Superior temporal gyrus (tissue), 1 donor: ENCODE measurements around the gene RABL6.
"Not testable (repeated sequence)": the region's sequence is repeated elsewhere in the genome, so short reads cannot be mapped to it uniquely, and the experiment has no call there.

Experiments
- DNase-seq: peaks from one replicate; pipeline ENCODE4 v3.0.0-alpha.2; 2016; ENCODE audit errors: extremely low spot score

Gene RABL6

DNA sequence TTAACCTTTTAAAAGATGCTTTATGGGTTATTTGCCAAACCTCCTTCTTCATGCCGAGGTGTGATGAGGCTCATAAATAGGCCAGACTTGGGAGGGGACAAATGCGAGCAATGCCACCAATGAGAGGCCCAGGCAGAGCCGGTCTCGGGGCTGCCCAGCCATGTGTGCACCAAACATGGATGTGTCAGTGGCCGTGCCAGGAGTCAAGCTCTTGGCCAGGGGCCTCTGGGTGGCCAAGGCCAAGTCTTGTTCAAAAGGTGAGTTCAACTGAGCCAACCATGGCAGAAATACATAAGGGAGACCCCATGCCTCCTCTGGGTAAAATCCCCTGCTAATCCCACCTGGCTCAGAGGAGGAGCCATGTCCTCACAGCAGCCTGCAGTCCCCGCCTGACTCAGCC lies 32.6 kb upstream of the RABL6 start:
- DNase-seq, result no peak

DNA sequence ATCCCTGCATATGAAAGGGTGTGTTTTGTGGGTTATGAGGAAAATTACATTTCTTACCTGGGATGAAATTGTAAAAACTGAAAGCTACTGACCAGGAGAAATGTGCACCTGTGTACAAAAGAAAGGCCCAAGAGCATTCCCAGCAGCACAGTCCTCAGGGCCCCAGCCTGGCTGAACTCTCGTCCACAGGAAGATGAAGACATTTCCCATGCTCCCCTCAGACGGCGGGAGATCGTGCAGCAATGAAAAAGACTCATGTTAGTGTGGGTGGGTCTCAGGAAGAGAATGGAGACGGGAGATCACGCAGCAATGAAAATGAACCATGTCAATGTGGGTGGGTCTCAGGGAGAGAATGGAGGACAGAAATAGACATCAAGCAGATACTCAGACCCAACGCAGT lies 30.8 kb upstream of the RABL6 start:
- no peak for DNase-seq

DNA sequence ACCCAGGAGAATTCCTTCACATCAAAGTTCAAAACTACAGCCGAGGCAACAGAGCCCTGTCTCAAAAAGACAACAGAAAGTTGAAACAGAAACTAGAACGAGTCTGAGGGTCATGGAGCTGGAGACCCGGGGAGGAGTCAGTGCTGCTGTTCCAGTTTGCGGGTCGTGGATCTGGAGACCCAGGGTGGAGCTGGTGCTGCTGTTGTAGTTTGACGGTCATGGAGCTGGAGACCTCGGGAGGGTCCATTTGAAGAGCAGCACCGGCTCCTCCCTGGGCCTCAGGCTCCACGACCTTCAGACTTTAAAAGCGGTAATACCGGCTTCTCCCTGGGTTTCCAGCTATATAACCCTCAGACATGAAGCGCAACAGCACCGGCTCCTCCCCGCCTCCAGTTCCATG lies 30.4 kb upstream of the RABL6 start:
- DNase-seq, result no peak

DNA sequence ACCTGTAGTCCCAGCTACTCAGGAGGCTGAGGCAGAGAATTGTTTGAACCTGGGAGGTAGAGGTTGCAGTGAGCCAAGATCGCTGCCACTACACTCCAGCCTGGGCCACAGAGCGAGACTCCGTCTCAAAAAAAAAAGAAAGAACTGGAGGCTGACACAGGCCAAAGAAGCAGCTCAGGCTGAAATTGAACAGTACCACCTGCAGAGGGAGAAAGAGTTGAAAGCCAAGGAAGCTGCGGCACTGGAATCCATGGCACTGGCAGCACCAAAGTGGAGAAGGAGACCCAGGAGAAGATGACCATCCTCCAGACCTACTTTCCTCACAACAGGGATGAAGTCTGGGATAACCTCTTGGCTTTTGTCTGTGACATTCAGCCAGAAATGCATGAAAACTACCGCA lies 27.9 kb upstream of the RABL6 start:
- no peak for DNase-seq

DNA sequence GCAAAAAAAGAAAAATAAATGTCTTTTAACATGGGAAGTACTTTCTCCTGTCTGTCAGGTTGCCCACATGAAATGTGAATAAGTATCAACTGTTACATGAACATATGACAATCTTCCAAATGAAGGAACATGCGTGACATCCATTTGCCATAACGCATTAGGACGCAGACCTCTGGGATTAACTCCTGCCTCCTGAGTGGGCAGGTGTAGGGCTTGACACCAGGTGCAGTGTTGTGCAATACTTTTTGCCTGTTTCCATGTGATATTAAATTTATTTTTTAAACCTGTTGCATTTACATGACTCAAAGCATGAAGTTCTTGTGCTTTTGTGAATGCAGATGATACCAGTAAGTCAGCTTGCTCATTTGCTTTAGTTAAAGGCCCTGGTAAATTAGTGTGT lies 25.3 kb upstream of the RABL6 start:
- no peak for DNase-seq

DNA sequence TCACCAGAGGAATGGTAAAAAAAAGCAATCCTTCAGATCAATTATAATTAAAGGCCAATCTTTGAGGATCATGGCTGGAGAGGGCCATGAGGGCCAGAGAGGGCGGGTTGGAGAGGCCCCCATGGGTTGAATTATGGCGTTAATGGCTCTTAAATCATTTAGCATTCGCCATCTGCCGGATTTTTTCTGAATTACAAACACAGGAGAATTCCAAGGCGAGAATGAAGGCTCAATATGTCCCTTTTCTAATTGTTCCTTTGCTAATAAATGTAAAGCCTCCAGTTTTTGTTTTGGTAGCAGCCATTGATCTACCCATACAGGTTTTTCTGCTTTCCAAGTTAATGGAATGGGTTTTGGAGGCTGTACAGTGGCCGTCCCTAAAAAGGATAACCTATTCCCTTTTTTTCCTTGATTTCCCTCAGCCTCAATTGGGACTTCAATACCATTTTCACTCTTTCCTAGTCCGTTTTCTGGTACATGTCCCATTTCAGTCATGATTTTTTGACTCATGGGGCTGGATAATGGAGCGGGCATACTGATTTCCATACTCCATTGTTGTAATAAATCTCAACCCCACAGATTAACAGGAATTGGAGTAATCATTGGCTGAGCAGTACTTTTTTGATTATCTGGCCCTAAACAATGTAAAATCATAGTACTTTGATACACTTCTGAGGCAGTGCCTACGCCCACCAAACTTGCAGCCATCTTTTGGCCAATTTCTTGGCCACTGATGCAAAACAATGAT lies 23.3 kb upstream of the RABL6 start:
- DNase-seq, result peak; percentile 76

DNA sequence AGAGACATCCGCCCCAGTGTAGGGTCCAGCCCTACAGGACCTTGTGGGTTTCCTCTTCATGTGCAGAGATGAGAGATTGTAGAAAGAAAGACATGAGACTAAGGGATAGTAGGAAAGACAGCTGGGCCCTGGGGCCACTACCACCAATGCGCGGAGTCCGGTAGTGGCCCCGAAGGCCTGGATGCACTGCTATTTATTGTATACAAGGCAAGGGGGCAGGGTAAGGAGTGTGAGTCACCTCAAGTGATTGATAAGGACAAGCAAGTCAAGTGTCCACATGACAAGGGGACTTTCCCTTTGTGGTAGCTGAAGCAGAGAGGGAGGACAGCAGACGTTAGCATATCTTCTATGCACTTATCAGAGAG lies 22.8 kb upstream of the RABL6 start:
- no peak for DNase-seq

DNA sequence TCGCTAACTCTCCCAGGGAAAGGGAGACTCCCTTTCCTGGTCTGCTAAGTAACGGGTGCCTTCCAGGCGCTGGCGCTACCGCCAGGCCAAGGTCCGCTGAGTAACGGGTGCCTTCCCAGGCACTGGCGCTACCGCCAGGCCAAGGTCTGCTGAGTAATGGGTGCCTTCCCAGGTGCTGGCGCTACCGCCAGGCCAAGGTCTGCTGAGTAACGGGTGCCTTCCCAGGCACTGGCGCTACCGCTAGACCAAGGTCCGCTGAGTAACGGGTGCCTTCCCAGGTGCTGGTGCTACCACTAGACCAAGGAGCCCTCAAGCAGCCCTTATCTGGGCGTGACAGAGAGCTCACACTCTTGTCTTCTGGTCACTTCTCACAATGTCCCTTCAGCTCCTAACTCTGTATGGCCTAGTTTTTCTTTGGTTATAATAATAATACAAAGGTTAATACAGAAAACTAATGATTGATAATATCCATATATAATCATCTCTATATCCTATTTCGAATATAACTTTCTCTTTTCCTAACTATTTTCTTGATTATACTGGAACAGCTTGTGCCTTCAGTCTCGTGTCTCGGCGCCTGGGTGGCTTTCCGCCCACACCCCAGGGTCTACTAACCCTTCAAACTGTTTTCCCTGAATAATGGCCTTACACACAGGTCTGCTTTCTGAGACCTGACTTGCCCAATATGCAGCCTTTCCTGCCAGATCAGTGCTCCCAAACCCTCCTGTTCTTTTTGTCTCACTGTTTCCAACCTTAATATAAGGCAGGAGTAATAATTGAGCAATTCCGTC lies 22.0 kb upstream of the RABL6 start:
- not testable (repeated sequence) for DNase-seq

DNA sequence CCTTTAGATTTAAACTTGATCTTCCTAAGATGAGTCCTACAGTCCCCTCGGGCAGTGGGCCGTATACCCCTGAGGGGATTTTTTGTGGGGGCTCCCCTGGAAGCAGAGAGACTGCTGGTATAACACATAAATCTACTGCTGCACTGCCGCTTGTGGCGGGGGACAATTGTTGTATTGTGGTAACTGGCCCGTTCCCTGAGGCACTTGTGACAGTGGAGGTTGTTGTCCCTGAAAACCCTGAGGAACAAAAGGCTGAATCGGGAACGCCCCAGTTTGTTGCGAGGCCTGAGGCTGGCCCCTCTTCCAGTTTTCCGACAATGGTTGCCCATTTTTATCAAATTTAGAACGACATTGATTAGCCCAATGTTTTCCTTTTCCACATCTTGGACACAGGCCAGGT lies 21.3 kb upstream of the RABL6 start:
- peak; percentile 84 for DNase-seq

DNA sequence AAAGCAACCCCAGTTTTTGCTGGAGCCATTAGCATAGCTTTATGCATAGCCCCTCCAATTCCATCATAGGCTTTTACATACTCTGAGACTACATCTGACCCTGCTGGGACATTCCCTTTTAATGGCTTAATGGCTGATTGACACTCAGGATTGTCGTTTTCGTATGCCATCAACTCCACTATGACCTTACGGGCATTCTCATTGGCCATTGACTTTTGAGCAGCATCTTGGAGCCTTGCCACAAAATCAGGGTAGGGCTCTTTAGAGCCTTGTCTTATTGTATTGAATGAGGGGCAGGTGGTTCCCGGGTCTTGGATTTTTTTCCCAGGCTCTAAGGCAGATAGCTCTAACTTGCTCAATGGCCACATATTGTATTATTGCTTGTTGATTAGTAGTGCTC lies 20.8 kb upstream of the RABL6 start:
- peak; percentile 56 for DNase-seq

DNA sequence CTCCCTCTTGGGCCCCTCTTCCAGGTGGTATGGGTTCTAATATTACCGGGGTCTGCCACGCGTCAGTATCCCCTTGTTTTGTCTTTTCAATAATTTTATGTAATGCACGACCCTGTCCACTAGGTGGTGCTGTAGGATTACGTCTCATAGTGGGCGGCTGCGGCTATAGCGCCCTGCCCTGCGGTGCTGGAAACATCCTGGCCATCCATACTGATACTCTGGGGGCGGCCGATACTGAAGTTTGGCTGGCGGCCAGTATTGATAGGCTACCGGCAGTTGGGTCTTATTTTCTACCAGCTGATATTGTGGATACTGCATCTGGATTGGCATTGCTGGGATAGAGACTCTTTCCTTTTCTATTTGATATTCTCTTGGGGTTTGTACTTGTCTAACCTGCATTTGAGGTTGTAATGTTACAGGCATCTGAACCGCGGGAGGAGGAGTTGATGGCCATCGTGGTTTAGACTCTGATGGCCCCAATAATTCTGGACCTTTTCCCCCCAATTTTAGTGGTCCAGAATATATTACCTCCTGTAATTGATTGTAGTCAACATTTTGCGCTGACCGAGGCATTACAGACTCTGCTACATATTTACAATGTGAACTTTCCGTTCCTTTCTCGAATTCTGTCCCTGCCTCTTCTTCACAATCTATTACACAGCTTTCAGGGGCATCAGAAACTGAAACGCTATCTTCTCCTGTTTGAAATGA lies 19.9 kb upstream of the RABL6 start:
- peak; percentile 95 for DNase-seq

DNA sequence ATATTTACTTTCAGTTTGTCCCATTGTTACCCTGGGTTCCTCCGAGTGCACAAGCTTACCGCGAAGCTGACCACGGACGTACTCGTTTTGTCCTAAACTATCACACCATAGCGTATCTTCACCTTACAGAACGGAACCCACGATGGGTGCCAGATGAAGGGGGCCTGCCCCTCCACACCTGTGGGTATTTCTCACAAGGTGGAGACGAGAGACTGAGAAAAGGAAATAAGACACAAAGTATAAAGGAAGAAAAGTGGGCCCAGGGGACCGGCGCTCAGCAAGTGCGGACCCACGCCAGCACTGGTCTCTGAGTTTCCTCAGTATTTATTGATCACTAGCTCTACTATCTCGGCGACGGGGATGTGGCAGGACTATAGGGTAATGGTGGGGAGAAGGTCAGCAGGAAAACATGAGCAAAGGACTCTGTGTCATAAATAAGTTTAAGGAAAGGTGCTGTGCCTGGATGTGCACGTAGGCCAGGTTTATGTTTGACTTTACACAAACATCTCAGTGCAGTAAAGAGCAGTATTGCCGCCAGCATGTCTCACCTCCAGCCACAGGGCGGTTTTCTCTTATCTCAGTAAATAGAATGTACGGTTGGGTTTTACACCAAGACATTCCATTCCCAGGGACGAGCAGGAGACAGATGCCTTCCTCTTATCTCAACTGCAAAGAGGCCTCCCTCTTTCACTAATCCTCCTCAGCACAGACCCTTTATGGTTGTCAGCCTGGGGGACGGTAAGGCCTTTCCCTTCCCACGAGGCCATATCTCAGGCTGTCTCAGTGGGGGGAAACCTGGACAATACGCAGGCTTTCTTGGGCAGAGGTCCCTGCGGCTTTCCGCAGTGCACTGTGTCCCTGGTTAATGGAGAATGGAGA lies 18.9 kb upstream of the RABL6 start:
- DNase-seq, result not testable (repeated sequence)

DNA sequence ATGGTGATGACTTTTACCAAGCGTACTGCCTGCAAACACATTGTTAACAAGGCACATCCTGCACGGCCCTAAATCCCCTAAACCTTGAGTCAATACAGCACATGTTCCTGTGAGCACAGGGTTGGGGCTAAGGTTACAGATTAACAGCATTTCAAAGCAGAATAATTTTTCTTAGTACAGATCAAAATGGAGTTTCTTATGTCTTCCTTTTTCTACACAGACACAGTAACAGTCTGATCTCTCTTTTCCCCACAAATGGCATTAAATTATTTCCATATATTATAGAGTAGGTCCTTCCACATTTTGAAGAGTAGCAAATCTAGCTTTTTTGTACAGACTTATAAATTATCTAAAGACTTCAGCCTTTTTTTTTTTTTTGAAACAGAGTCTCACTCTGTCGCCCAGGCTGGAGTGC lies 18.2 kb upstream of the RABL6 start:
- no peak for DNase-seq

DNA sequence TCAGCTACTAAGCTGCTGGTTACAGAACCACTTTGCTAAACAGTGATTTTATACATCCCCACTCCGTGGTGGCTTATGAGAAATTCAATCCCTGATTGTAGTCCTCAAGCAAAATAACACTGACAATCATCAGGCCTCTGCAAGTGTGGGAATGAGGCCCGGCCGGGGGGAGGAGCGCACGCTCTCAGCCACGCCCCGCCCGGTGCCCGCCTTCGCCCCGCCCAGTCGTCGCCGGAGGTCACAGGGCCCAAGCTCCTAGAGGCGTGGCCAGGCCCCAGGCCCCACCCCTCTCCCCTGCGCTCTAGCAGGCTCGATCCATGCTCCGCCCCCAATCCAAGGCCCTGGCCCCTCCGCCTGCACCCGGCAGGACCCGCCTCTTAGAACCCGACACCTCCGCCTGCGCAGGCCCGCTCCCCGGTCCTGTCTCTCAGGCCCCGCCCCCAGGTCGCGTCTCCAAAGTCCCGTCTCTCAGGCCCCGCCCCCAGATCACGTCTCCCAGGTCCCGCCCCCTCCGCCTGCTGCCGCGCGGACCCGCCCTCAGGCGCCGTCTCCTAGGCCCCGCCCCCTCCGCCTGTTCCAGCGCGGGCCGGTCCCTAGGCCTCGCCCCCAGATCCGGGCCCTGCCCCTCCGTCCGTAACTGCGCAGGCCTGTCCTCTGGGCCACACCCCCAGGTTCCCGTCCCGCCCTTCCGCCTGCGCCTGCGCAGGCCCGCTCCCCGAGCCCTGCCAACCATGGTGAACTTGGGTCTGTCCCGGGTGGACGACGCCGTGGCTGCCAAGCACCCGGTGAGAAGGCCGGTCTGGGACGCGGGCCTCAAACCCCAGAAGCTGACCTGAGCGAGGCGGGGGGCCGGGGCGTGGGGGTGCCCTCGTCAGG lies 16.9 kb upstream of the RABL6 start, which contains the start of gene TMEM141:
TMEM141 (plus strand) TSS at position 705 of the 876 bp plus-strand sequence; CDS start at position 732, 27 bp downstream.
- DNase-seq, result peak; percentile 97

DNA sequence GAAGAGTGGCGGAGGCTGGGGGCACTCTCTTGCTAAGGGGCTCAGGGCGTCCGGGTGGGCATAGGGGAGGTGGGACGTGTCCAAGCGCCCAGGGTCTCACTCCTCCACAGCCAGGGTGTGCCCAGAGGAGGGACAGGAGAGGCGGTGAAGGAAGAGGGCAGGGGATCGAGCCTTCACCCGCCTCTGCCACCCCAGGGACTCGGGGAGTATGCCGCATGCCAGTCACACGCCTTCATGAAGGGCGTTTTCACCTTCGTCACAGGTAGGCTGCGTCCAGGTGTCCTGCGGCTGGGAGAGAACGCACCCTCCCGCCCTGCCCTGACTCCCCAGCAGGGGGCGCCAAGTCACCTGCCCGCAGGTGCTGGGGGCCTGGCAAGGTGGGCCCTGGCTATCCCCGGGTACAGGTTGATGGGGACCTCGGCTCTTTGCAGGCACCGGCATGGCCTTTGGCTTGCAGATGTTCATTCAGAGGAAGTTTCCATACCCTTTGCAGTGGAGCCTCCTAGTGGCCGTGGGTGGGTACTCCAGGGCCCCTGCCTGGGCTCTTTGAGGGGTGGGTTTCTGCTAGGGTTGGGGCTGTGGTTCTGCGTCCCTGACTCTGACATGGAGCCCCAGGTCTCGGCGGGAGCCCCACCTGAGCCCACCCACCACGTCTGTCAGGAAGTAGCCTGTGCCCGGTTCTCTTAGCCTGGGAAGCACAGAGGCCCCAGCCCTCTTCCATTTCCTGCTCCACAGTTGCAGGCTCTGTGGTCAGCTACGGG lies 16.1 kb upstream of the RABL6 start:
- no peak for DNase-seq

DNA sequence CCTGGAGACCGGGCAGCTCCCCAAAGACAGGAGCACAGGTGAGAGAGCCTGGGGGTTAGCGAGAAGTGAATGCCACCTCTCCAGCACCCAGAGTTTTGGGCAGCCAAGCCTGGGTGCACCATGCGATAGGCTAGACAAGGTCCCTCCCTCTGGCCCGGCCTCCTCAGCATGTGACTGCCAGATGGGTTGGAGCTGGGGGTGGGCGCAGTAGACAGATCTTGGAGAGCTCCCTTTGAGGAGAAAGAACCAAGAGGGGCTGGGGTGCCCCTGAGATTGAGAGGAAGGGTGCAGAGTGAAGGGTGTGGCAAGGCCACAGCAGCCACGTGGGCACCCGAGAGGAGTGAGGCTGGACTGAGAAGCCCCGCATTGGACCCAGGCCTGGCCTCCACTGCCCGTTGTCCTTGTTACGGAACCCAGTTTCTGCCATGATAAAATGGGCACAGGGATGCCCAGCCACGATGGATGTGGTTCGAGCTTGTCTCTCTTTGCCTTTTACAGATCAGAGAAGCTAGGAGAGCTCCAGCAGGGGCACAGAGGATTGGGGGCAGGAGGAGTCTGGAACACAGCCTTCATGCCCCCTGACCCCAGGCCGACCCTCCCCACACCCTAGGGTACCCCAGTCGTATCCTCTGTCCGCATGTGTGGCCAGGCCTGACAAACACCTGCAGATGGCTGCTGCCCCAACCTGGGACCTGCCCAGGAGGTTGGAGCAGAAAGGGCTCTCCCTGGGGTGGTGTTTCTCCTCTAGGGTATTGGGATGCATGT lies 15.2 kb upstream of the RABL6 start:
- no peak for DNase-seq

DNA sequence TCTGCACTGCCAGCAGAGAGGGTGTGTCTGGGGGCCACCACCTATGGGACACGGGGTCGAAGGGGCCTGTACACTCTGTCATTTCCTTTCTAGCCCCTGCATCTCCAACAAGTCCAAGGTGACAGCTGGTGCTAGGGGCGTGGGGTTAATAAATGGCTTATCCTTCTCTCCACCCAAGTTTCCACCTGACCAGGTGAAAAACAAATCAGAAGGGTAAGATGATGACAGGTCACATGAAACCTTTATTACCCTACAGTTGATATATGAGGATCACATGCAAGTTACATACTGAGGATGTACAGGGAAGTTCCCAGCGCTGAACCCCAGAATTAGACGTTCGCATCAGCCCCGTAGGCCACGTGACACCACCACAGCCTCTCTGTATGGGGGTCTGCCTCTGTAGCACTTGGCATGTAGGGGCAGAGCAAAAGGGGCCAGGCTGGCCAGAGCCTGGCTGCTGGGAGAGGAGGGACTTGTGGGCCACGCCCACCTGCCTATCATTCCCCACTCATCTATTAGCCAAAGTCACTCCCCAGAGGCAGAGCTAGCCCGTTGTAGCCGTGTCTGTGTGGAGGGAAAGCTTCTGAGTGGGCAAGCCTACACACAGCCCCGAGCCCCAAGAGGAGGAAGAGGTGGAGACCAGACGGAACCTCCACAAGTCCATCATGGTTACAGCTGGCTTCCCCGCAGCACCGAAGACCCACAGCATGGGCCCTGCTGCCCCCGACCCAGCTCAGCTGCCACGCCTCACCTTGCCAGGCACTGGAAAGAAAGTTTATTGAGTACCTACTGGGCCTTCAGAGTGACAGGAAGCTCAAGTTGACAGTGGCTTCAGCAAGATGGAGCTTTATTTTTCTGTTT lies 14.4 kb upstream of the RABL6 start:
- no peak for DNase-seq
